Kidney epithelial cell (primary cell): Measurements from ENCODE around the gene OR52J3. TPM values are rescaled to one million over a fixed set of nuclear protein-coding genes. Genes with fewer than 3 reads are reported as not detected.

ENCODE experiments used
- DNase-seq: peaks from one replicate; pipeline ENCODE4 v3.0.0-alpha.2; 2010; ENCODE audit warnings: low read depth
- H3K27me3 ChIP-seq: 2 replicates; pipeline ENCODE4 v1.6.0; 2011; ENCODE audit warnings: low read length; ENCODE audit not compliant: control insufficient read depth, insufficient read depth
- H3K36me3 ChIP-seq: 2 replicates; pipeline ENCODE4 v1.5.1; 2011; ENCODE audit warnings: low read length; ENCODE audit not compliant: control insufficient read depth, insufficient read depth
- H3K4me3 ChIP-seq: 2 replicates; pipeline ENCODE4 v1.5.1; 2011; ENCODE audit warnings: low read depth, mild to moderate bottlenecking, control low read depth, low read length
- total RNA-seq: library from RNA; depleted of rRNA; stranded (reverse); fragments of >200 nt; gene quantifications from 2 replicates; pipeline ENCODE4 v1.2.3, GENCODE V29; 2015
- TF ChIP-seq, protein P1 (sequence below): IDR thresholded peaks from 2 replicates; pipeline ENCODE4 v1.5.1; 2011; ENCODE audit warnings: mild to moderate bottlenecking, moderate library complexity, low read length, control low read depth, inconsistent platforms; ENCODE audit not compliant: insufficient read depth, poor library complexity, severe bottlenecking

Gene OR52J3
- total RNA-seq, 1 donor from 2014 or later: not detected

DNA sequence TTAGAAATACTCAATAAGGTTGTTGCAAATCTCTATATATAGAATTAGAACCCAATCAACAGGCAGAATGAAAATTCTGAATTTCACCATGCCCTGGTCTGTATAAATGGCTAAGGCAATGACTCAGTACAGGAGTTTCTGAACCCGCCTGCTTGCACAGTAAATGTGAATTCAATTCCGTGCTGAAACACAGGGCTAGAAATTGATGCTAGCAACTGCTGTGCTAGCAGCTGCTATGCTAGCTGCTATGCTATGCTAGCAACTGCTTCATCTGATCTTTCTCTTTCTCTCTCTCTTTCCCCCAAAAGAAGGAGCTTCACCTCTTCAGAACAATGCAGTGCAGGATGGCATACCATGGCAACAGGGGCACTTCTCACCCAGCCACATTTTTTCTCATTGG, 9.7 kb upstream of the OR52J3 start:
- TF ChIP-seq, protein P1, sequence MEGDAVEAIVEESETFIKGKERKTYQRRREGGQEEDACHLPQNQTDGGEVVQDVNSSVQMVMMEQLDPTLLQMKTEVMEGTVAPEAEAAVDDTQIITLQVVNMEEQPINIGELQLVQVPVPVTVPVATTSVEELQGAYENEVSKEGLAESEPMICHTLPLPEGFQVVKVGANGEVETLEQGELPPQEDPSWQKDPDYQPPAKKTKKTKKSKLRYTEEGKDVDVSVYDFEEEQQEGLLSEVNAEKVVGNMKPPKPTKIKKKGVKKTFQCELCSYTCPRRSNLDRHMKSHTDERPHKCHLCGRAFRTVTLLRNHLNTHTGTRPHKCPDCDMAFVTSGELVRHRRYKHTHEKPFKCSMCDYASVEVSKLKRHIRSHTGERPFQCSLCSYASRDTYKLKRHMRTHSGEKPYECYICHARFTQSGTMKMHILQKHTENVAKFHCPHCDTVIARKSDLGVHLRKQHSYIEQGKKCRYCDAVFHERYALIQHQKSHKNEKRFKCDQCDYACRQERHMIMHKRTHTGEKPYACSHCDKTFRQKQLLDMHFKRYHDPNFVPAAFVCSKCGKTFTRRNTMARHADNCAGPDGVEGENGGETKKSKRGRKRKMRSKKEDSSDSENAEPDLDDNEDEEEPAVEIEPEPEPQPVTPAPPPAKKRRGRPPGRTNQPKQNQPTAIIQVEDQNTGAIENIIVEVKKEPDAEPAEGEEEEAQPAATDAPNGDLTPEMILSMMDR: no peak
- H3K4me3 ChIP-seq: no peak overlapping the region
- no peak for DNase-seq
- no peaks in the 10 kb centered on the region for H3K27me3 ChIP-seq
- H3K36me3 ChIP-seq: no peaks in the 10 kb centered on the region

- TF ChIP-seq, protein P1: no peak
- no peaks in the 10 kb centered on the region for H3K27me3 ChIP-seq
- H3K36me3 ChIP-seq: no peaks in the 10 kb centered on the region
- H3K4me3 ChIP-seq: no peak overlapping the region
- no peak for DNase-seq
Measured at GRCh38 chr11:5037926-5038325, 8.4 kb upstream of the OR52J3 start.

- Histone ChIP-seq H3K36me3 (no peaks in the 10 kb centered on the region), H3K4me3 (no peak overlapping the region), H3K27me3 (no peaks in the 10 kb centered on the region)
- DNase-seq: no peak
- TF ChIP-seq, protein P1: no peak
Measured at GRCh38 chr11:5038341-5038740, 8.0 kb upstream of the OR52J3 start.

GRCh38 chr11:5040876-5041275, 5.5 kb upstream of the OR52J3 start:
- no peak overlapping the region for H3K4me3 ChIP-seq
- no peaks in the 10 kb centered on the region for H3K27me3 ChIP-seq
- no peaks in the 10 kb centered on the region for H3K36me3 ChIP-seq
- TF ChIP-seq, protein P1: no peak
- DNase-seq: no peak

DNA sequence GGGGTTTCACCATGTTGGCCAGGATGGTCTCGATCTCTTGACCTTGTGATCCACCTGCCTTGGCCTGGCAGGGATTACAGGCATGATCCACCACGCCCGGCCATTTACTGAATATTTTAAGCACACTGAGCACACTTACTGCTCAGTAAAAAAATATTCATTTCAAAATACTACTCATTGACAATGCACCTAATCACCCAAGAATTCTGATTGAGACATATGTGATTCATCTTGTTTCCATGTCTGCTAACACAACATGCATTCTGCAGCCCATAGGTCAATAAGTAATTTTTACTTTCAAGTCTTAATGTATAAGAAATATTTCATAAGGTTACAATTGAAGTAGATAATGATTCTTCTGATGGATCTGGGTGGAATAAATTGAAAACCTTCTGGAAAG, 4.2 kb upstream of the OR52J3 start:
- TF ChIP-seq, protein P1: no peak
- no peak for DNase-seq
- H3K36me3 ChIP-seq: no peaks in the 10 kb centered on the region
- no peaks in the 10 kb centered on the region for H3K27me3 ChIP-seq
- no peak overlapping the region for H3K4me3 ChIP-seq

DNA sequence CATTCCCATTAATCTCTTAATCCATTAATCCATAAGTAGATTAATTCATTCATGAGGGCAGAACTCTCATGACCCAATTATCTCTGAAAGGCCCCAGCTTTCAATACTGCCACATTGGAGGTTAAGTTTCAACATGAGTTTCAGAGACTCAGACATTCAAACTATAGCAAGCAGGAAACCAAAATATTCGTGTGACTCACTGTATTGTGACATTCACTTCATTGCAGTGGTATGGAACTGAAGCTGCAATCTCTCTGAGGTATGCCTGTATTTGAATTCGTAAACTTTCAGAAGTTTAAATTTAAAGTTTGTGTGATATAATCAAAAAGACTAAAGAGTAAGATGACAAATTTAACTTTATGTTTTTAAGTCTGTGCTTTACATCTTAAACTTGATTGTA, 2.9 kb upstream of the OR52J3 start:
- no peaks in the 10 kb centered on the region for H3K36me3 ChIP-seq
- TF ChIP-seq, protein P1: no peak
- no peak for DNase-seq
- no peak overlapping the region for H3K4me3 ChIP-seq
- H3K27me3 ChIP-seq: no peaks in the 10 kb centered on the region
